Fibroblast of the conjunctiva (primary cell): ENCODE data around the gene TPRN.
A peak's percentile ranks its signal among the peaks of the same experiment; 100 is the strongest.

Source experiments
- DNase-seq: peaks from one replicate; pipeline ENCODE4 v3.0.0-alpha.2; 2010; ENCODE audit warnings: low read depth

Gene TPRN

DNA sequence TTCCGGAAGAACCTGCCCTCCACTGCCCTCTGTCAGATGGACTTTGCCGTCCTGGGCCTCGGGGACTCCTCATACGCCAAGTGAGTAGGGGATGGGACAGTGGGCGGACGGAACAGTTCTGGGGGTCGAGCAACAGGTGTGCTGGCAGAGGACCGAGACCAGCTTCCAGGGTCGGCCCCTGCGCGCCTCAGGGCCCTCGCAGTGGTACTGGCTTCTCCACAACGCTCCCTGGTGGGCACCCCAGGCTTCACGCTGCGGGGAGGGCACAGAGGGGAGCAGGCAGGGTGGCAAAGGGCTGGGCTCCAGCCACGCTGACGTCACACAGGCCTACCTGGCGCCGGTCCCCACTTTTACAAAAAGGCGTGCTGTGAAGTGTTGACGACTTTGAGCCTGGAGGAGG is 12.0 kb upstream of the TPRN start:
- DNase-seq: no peak

DNA sequence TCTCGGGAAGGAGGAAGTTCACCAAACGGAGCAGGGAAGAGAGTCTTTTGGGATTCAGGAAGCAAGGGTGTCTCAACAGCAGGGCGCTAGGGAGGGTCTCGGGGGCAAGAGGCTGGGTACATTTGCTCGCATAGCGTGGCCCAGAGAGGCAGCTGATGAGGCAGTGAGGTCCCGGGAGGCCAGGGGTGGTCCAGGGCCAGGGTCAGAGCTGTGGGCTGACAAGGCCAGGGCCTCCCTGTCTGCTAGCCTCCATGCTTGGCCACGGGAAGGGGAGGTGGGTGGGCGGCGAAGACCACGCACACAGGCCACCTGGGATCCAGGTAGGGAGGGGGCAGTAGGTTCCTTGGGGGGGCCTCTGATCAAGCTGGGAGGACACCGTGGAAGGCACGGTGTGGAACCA is 11.0 kb upstream of the TPRN start:
- no peak for DNase-seq

DNA sequence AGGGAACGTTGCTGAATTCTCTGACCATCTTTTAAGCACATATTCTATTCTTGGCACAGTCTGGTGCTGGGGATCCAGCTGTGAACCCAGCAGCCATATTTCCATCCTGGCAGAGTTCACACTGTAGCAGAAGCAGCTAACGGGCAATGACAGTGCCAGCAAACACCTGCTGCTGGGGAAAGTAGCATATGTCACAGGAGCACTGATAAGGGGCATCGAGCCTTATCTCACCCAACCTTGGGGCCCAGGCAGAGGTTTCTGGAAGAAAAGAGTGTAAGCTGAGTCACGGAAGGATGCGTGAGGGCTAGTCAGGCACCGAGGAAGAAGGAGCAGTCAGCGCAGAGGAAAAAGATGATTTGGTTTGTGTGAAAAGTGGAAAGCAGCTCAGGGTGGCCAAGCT is 6.1 kb upstream of the TPRN start:
- DNase-seq: no peak

DNA sequence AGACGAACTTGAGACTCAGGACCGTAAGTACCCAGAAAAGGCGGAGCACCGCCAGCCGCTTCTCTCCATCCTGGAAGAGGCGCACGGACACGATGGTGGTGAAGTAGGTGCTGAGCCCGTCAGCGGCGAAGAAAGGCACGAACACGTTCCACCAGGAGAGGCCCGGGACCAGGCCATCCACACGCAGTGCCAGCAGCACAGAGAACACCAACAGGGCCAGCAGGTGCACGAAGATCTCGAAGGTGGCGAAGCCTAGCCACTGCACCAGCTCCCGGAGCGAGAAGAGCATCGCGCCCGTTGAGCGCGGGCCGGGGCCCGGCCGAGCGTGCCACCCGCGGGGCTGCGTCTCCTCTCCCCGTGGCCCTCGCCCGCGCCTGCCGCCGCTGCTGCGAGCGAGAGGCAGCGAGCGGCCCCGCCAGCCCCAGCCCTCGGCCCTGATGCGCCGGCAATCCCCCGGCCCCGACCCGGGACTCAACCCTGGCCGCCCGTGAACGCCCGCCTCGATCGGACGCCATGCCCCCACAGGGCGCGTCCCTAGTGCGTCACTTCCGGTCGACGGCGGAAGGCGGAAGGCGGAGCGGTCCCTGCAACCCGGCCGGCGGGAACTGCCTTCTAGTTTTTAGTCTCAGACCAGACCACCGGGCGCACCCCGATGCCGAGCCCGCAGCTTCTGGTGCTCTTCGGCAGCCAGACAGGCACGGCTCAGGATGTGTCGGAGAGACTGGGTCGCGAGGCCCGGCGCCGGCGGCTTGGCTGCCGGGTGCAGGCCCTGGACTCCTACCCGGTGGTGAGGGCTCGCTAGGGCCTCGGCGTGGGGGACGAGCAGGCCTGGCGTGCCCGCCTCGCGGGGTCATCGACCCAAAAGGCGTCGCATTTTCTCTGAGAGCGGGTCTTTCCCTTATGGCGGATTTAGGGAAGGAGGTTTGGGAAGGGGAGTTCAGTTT is 4.9 kb upstream of the TPRN start, which contains the start of the genes NDOR1 and TMEM203:
Gene NDOR1 (plus strand): TSS at position 575 of the 944 bp plus-strand sequence. CDS start 78 bp downstream, at position 653.
Gene TMEM203 (minus strand): TSS at position 523 of the 944 bp plus-strand sequence. CDS start 234 bp downstream, at position 289.
- DNase-seq: peak; percentile 28

DNA sequence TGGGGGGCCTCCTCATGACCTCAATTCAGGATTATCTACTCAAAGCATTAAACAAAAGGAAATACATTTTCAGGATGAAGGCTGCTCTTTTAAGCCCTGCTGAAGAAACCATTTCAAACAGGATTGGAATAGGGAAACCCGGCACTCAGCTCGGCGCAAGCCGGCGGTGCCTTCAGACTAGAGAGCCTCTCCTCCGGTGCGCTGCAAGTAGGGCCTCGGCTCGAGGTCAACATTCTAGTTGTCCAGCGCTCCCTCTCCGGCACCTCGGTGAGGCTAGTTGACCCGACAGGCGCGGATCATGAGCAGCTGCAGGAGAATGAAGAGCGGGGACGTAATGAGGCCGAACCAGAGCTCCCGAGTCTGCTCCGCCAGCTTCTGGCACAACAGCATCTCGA is 4.2 kb upstream of the TPRN start:
- DNase-seq: no peak

DNA sequence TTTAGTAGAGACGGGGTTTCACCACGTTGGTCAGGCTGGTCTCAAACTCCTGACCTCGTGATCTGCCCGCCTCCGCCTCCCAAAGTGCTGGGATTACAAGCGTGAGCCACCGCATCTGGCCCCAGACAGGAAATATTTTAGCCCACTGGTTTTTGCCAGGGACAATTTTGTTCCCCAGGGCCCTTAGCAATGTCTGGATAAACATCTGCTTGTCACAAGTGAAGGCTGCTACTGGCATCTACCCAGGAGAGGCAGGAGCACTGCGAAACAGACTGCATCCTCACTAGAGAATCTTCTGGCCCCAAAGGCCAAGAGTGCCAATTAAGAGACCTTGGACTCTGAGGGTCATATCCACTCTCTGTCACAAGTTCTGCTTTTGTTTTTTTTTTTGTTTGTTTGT is 2.4 kb upstream of the TPRN start:
- DNase-seq: no peak

DNA sequence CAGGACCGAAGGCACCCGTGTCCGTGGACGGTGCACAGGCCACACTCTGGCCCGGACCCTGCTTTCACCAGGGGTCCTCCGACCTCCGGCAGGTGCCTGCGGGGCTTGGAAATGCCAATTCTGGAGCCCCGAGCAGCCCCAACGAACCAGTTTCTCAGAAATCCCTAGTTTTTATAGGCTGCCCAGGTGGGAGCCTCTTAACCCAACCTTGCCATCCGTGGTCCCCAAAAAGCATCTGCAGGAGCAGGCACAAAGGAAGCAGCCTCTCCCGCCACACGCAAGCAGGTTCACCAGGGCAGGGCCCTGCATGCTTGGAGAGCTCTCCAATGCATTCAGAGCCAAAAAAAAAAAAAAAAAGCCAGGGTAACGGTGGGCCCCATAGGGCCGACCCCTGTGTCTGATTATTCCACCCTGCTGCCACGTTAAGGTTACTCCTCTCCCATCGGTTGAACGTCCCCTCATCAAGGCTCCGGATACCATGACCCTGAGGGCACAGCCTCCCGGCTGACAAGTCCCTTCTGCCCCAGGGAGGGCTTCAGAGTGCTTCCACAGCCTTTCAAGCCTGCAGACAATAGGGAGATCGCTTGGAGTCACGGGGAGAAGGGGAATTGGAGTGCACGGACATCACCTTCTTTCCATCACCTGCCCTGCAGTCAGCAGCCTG is 796 bp upstream of the TPRN start:
- no peak for DNase-seq

DNA sequence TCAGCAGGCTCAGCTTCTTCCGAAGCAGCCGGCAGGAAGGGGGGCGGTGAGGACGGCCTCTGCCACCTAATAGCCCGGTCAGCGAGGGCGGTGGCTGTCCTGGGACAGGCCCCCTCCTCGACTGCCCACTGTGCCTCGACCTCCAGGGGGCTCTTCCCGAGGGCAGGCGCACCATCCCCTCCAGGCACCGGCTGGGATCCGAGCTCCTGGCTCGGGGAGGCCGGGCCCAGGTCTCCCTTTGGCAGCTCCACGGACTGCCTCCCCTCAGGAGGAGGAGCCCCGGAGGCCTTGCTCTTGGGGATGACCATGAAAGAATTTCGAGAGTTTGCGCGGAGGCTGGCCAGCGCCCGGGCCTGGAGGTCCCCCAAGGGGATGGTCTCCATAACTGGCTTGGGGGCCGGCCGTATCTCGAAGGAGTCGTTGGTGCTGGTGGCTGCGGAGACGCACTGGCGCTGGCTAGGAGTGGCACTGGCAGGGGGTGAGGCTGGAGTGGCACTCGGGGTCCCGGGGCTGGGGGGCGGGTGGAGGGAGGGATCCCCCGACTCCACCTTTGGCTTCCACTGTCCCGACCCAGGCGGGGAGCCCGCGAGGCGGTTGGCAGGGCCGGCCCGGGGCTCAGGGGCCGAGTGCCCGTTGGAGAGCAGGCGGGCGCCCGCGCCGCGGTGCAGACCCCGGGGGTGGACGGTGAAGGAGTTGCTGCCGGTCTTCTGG is 975 bp downstream of the TPRN start:
- DNase-seq: no peak

DNA sequence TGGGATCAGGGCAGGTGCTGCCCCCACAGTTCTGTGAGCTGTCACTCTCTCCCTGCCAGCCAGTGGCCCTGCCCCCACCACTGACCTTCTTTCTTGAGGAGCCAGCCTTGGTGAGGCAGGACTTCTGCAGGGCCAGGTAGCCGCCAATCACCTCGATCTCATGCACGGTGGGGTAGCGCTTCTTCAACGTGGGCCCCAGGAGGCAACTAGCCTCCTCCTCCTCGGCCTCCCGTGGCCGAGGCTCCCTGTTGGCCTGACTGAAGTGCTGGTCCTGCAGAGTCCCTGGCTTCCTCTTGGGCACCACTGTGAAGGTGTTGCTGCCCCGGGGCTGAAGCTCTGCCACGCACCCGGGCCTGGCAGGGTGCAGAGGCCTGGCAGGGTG is 1.6 kb downstream of the TPRN start:
- no peak for DNase-seq

DNA sequence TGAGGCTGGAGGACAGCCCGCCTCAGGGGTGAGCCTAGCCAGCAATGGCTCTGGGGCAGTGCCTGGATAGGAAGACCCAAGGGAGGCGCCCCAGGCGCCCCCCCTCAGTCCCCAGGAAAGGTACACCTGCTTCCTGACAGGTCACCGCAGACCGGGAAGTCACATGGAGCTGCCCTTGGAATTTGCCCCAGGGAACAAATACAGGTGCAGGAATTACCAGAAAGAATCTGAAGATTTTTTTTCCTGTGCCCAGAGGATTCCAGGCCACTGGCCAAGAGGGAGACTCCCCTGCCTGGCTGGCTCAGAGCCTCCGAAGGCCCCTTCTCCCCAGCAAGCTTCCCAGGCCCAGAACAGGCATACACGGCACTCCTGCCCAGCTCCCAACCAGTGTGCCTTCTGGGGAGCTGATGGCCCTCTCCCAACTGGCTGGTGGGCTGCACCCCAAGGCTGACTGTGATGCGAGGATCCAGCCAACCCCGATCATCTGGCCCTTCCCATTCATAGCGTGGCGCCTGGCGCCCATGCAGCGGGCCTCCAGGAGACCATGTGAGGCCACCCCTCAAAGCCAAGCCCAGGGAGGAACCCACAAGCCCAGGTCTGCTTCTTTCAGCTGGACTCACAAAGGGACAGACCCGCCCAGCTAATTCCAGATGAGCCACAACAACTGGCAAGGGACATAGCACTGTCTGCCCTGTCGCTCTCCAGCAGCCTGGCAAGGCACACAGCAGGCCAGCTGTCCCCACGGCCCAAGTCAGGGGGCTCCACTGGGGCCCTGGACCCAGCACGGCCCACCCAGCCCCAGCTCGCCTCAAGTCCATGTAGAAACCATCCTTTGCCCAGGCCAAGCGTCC is 2.3 kb downstream of the TPRN start:
- DNase-seq: no peak

DNA sequence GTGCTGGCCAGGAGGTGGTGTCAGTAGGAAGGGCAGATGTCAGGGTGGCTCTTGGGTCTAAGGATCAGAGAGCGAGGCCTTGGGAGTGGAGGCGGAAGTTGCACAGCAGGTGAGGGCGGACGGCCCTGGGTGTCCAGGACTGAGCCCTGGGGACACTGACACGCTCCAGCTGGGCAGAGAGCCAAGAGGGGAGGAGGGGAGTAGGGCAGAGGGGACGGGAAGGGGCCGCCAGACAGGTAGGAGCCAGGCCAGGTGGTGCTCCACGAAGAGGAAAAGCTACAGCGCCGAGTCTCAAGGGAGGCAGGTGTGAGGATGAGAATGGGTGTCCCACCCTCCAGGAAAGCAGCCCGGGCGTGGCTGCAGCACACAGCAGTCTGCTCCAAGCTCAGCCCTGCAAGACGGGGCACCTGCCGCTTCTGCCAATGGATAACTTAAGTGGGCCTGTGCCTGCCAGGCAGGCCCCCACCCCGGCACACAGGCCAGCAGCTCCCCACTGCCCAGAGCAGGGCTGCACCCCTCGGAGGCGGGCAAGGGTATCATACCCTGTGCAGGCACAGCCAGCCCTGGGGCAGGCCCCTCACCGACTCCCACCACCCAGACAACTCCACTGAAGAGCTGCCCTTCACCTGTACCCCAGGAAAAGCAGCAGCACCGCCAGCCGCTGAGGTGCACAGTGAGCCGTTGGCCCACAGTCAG is 4.9 kb downstream of the TPRN start:
- no peak for DNase-seq

DNA sequence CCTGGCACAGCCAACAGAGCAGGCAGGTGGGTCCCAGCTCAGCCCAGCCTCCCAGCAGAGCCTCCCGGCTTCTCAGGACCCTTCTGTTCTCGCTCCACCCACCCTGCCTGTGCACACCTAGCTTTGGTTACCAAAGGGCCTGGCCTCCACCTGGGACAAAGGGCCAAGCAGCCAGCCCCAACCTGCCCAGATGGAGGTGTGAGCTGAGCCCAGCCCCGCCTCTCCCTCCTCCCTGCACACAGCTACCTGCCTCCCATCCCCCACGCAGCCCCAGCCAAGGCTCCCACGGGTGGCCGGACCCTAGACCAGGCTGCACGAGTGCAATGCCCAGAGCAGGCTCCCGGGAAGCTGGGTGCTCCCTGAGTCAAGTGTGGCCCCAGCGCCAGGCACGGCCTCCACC is 5.6 kb downstream of the TPRN start:
- DNase-seq: no peak

DNA sequence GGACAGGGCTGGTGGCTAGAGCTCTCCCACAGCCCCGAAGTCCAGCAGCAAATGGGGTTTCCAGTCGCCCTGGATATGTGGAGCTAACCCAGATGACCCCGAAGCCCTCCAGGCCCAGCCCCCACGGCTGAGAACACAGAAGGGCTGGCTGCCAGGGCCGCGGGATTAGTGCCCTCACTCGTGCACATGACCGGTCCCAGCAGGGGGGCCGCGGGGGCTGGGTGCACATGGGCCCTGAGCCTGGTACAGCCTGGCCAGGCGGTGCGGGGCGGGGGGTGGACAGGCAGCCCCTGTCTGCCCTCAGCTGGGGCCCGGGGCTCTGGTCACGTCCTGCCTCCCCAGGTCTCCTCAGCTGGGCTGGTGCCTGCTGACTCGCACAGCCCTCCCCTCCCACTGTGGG is 6.2 kb downstream of the TPRN start:
- DNase-seq: no peak

DNA sequence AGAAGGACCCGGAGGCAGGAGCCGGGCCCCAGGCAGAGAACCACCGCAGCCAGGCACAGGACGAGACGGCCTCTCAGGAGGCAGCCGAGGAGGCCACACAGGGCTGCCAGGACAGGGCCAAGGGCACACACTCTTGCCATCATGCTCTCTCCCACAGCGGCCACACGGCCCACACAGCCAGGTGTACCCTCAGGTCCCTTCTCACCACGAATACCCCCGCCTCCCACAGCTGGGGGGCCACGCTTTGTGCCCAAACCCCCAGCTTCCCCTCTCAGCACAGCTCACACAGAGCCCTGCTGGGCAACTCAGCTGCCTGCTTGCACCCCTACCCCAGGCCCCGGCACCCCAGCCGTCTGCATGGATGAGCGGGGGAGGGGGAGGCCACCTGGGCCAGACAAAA is 6.8 kb downstream of the TPRN start:
- DNase-seq: no peak

DNA sequence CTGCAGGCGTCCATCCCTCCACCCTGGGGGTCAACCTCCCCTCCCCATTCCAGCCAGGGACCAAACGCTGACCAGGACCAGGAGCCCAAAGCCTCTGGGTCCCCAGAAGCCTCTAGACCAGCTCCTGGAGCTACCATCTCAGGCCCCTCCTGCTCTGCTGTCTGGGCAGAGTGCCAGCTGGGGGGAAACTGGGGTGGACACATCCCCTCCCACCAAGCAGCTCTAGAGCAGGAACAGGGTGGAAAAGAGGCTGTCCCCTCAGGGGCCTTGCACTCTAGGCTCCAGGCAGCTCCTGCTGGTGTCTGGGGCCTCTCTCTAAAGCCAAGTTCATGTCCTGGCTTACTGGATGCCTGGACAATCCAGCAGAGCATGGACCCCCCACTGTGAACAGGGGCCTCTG is 7.7 kb downstream of the TPRN start:
- DNase-seq: no peak

DNA sequence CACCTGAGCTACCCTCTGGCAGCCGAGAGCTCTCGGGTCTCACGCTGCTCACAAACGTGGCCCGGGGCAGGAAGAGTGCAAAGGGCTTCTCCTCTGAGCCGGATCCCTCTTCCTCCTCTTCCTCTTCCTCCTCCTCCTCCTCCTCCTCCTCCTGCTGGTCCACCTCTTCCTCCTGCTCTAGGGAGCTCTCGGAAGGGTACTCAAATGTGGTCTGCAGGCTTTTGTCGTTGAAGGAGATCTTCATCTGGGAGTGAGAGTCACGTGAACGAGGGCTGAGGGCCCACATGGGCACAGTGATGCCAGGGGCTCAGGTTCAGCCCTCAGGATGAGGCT is 8.1 kb downstream of the TPRN start:
- DNase-seq: no peak

DNA sequence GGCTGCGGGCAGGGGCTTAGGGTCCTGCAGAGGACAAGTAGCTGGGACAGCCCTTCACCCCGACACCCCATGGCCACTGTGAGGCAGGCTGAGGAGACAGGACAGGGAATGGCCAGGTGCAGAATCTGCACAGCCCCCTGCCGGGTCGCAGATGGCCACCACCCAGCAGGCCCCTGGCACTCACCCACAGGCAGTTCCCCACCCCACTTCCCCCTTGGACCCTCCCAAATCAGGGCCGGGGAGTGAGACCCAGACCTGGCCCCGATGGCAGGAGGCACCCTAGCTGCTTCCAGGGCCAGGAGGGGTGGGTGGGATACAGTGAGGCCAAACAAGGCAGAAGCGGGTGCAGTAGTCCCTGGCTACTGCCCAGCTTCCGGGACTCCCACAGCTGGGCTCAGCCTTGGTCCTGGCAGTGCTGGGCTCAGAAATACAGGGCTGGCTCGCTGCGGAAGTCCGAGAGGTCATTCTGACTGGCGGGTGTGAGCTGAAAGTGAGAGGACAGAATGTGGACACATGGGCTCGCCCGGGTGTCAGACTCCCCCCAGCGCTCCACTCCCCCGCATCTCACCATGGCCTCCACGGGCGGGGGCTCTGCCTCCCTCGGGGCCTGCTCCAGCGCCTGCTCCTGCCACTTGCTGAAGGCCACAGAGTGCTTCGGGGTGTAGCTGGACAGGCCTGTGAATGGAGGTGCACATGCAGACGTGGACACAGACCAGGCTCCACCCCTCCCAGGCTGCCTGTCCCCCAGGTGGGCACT is 8.7 kb downstream of the TPRN start:
- DNase-seq: no peak

DNA sequence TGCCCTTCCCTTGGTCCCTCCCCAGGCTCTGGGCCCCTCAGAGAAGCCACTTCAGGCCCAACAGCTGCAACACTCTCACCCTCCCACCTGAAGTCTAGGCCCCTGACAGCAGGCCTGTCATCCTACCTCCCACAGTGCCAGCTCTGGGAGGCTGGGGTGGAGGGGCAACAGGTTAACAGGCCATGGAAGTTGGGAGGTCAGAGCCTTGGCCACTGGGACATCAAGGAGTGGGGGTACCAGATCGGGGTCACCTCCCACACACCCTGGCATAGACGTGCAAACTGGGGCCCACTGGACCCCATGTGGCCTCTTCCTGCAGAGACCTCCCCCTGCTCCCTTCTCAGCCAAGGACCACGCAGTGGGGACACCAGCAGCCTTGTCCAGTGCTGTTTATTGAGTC is 9.3 kb downstream of the TPRN start:
- no peak for DNase-seq

DNA sequence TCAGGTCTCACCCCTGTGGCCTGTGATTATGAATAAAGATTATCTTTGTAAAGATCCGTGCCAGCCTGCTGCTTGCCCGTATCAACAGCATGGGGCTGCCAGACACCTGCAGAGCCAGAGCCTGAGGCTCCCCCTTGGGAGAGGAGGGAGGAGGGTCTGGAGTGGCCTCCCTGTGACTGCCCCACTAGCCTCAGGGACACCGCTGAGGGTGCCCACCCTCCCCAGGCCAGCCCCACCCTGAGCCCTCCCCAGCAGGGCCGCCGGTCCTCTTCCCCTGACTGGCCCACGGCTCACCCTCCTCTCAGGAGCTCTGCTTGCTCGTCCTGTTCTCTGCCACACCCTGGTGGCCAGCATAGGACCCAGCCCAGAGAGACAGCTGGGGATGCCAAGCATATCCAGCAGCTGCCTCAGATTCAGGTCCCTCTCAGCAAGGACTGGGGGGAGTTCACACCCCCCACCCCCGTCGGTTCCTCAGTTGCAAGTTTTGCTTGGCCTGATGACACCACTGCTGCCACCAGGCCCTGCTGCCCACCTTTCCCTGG is 10.2 kb downstream of the TPRN start:
- no peak for DNase-seq
